PC-3 (cell line): ENCODE measurements around the gene MINDY4B.

Experiments used
- CTCF ChIP-seq: fragments of 300-600 bp; sonication (generic); conservative IDR thresholded peaks from 2 replicates; pipeline ENCODE4 v1.5.1; 2017; ENCODE audit warnings: antibody characterized with exemption, low read depth, mild to moderate bottlenecking, low read length
- EZH2 ChIP-seq: fragments of 300-600 bp; sonication (generic); IDR thresholded peaks from one replicate; pipeline ENCODE4 v1.6.1; 2017; ENCODE audit warnings: antibody characterized with exemption, mild to moderate bottlenecking, low read length; ENCODE audit not compliant: unreplicated experiment
- EZH2phosphoT487 ChIP-seq: fragments of 300-600 bp; sonication (generic); IDR thresholded peaks from 2 replicates; pipeline ENCODE4 v1.6.1; 2018; ENCODE audit warnings: mild to moderate bottlenecking, antibody characterized with exemption, low read length, borderline replicate concordance

DNA sequence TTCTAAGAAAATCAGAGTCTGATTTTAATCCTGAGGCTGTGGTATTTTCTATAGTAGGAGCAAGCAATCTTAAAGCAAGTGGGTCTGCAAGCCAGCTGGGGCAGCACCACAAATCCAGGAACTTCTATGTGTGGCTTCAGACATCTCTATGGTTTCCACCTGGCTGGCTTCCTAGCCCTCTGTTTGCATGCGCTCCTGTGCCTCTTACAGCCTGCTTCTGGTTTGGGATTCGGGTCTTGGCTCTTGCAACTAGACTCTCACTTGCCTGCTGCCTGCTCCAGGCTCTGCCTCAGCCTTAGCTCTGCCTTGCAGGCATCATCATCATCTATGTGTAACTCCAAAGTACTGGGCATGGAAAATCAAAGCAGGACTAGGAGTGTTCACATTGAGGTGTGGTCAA, 43.4 kb downstream of the MINDY4B start:
- TF ChIP-seq CTCF, result no peak
- TF ChIP-seq EZH2, result no peak
- TF ChIP-seq EZH2phosphoT487, result no peak
